ENCODE measurements around the gene EFCAB11.

GRCh38 chr14:89912667-89913211 is 41.8 kb downstream of the EFCAB11 start:
- TF ChIP-seq EZH2 (IDR thresholded peaks at IDR 0.05; ENCODE audit: borderline replicate concordance, low read depth, low read length, severe bottlenecking), result no peak
- TF ChIP-seq POLR2A (IDR thresholded peaks at IDR 0.05; ENCODE audit: low read depth, low read length), result no peak
- TF ChIP-seq CTCF (IDR thresholded peaks at IDR 0.05; ENCODE audit: extremely low read depth in 1 of 2, insufficient read depth in 1 of 2, low read depth in 1 of 2, low read length in 2 of 2), result no peak
- peak; percentile 21 for TF ChIP-seq JUN (IDR thresholded peaks at IDR 0.05; ENCODE audit: borderline replicate concordance, insufficient read depth, insufficient read length, low read depth)
- no peak for TF ChIP-seq MAX (IDR thresholded peaks at IDR 0.05; ENCODE audit: insufficient read depth, insufficient read length)
- no peak for TF ChIP-seq MYC (IDR thresholded peaks at IDR 0.05; ENCODE audit: low read depth, low read length)
- no peak for TF ChIP-seq FOS (IDR thresholded peaks at IDR 0.05; ENCODE audit: borderline replicate concordance, insufficient read depth, low read length)
- no peak for TF ChIP-seq POLR2AphosphoS5 (IDR thresholded peaks at IDR 0.05; ENCODE audit: insufficient read depth, low read depth, low read length)

Measured in endothelial cell of umbilical vein (primary cell).